ENCODE results near the gene PSMC1.

Gene PSMC1

DNA sequence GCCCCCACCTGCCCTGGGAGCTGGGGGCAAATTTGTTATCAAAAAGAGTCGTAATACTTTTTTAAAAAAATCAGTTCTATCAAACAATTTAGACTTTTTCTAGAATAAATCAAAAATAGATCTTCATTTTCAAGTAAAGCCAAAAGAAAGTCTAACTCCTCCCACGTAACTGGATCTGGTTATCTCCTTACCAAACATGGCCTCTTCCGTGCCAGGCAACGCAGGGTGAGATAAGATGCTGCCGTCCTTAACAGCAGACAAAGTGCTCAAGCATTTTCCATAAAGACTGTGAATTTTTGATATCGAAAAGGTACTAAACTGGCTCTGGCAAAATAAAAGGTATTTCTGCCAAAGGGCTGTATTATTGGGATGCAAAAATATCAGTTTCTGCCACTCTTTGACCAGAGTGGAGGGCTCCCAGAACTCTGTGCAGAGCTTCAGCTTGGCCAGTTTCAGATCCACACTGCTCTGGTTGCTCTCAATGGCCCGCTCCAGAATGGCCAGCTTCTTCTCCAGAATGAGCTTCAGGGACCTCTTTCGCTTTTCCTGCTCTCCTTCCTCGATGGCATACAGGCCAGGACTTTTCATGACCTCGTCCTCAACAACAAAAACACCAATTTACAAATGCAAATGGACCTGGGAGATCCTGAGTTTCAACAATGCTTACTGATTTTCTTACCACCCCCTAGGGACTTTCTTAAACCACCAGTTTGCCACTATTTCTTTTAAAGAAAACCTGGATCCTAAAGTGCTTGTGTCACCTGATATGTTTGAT is 46.4 kb downstream of the PSMC1 start:
- DNase-seq = no peak

DNA sequence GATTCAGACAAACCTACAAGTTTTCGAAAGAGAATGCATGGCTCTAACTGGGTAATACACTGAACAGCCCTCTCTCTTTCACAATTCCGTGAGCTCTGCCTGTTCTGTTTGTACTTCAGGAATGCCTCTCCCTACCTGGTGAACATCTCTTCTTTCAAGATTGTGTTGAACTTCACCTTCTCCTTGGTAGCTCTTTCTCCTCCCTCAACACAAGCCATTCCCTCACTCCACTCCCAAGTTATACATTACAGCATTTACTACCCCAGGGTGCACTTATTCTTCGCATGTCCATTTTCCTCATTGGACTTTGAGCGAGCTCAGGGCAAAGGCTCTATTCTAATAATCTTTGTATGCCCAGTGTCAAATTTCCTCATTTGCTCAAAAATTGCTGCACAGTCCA is 47.1 kb downstream of the PSMC1 start:
- no peak for DNase-seq

DNA sequence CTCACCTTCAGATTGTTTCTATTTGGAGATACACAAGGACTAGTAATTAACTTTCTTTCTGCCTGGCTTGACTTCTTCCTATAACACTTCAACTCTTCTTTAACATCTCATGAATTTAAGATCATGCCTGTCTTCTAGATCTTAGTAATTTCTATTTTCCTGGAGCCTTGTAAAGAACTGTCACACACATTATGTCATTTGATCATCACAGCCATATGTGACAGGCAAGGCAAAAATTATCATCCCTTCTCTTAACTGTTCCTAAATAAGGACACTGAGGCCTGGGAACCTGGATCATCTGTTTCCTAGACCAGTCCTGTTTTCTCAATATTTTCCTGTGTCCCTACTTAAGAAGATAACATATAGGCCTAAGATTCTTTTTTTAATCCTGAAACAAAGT is 48.1 kb downstream of the PSMC1 start:
- DNase-seq = no peak

DNA sequence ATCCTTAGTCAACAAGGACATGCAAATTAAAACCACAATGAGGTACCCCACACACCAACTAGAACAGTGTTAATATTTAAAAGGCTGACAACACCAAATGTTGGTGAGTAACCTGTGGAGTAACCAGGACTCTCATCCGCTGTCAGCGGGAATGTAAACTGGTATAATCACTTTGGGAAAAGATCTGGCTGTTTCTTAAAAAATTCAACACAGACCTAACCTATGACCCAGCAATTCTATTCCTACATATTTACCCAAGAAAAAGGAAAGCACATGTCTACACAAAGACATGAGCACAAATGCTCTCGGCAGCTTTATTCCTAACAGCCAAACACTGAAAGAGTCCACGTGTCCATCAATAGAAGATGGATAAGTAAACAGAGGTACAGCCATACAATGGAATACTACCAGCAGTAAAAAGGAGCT is 48.8 kb downstream of the PSMC1 start:
- no peak for DNase-seq

DNA sequence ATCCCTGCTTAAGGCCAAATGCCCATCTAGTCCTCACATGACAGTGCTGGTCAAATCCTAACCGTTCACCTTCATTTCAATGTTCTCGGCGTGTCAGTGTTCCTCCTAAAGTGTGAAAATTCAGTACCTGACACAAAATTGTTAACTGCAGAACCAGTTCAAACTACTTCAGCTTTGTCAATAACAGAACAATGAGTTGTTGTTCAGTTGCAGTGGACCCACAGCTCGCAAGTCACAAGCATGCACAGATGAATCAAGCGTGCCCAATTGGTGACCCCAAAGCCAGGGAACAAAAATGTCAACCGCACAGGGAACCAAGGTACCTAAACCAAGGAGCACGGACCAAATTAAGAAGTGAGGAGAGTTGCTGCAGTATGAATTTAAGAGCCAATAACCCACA is 52.2 kb downstream of the PSMC1 start:
- DNase-seq = no peak

DNA sequence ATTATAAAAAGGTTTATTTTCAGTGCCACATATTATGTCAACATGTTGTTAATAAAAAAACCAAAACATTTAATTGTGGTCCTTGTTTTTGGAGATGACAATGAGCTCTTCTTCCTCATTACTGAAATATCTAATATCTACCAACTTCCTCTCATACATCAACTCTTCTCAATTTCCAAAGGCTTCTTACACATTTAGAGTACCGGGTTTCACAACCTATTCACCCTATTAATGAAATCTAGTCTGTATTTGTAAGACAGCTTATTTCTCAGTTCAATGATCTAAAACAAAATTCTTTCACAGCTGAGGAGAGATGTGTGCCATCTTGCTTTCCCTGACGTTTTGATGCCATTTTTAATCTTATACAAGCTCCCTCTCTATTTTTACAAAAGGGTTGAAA is 60.9 kb downstream of the PSMC1 start:
- DNase-seq = no peak

DNA sequence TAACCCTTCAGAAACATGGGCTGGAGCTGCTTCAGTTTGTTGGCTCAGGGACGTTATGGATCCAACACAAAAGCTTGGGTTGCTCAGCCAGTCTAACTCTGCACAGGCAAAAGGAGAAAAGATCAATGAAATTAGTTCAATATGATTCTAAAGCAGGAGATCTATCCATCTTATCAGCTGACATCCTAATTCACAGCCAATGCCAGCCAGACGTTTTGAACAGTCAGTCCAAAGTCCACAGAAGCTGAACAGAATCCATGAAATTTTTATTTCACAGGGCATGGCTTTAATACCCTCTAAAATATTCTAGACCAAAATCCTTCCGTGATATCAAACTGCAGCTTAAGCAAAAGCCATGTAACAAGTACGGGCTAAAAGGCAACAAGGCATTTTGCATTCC is 61.7 kb downstream of the PSMC1 start:
- DNase-seq = no peak

DNA sequence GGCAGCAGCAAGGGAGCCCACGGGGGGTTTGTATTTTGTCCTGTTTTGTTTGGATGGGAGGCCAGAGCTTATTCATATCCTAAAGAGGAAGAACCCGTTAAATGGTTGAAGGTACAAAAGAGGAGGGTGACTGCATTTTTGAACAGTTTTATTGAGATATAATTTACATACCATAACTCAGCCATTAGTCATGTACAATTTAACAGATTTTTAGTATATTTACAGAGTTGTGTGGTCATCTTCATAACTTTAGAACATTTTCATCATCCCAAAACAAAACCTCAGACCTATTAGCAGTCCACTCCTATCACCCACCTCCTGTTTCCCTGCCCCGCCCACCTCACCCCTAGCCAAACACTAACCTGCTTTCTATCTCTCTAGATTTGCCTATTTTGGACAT is 62.8 kb downstream of the PSMC1 start:
- no peak for DNase-seq

DNA sequence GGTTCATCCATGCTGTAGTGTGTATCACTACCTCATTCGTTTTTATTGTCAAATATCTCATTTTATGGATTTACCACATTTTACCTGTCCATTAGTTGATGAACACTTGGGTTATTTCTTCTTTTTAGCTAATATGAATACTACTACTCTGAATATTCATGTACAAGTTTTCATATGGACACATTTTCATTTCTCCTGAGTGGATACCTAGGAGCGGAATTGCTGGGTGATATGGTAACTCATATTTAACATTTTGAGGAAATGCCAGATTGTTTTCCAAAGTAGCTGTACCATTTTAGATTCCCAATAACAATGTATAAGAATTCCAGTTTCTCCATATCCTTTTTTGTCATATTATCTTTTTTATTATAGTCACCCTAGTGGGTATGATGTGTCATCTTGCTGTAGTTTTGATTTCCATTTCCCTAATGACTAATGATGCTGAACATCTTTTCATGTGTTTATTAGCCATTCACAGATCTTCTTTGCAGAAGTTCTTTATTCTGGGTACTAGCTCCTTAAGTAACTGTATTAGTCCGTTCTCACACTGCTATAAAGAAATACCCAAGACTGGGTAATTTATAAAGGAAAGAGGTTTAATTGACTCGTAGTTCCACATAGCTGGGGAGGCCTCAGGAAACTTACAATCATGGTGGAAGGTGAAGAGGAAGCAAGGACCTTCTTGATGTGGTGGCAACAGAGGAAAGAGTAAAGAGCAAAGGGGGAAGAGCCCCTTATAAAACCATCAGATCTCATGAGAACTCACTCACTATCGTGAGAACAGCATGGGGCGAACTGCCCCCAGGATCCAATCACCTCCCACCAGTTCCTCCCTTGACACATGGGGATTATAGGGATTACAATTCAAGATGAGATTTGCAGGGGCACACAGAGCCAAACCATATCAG is 63.5 kb downstream of the PSMC1 start:
- DNase-seq = no peak

DNA sequence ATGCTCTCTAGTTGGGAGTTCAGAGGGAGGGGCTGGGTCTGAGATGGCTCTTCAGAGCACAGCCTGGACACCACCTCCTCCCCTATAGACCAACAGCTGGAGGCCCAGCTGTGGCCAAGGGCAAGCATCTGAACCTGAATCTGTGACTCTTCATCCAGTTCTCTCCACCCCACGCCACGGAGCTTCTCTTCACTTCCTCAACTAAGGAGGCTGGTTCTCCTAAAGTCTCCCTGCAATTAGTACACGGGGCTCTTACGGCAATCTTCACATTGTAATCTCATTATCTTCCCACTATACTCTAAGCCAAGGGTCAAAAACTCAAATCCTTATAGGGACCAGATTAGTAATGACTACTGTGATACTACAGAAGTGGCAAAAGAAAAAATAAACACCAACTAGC is 65.5 kb downstream of the PSMC1 start:
- DNase-seq = no peak

Data from NCI-H1105 treated with DMSO at 0.1 percent for 48 hours (cell line).